Fibroblast of pulmonary artery (primary cell): Measurements from ENCODE around the gene IQCM.

Experiments used
- DNase-seq: peaks from one replicate; pipeline ENCODE4 v3.0.0-alpha.2; 2010; ENCODE audit warnings: low read depth
- H3K4me3 ChIP-seq: replicated peaks from 2 replicates; pipeline ENCODE4 v1.5.1; 2011; ENCODE audit warnings: low read depth, mild to moderate bottlenecking, control low read depth, low read length, moderate library complexity
- TF ChIP-seq, protein P1 (sequence below): IDR thresholded peaks from 2 replicates; pipeline ENCODE4 v1.5.1; 2011; ENCODE audit warnings: mild to moderate bottlenecking, control low read depth, low read length, inconsistent platforms; ENCODE audit errors: missing control alignments

The IQCM gene

DNA sequence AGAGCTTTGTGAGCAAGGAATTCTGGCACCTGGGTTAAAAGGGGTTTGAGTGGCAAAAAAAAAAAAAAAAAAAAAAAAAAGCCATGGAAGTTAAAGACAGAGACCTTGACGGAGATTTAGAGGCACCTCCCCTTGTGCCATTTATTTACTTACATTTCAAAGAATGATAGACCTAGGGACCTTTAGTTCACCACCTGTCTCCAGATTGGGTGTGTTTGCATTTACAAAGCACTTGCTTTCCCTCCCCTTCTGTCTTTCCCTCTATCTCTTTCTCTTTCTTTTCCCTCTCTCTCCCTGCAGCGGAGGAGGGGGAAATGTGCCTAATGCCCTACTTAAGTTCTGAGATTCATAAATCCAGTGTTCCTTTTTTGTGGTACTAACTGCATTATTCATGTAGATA lies 116.0 kb downstream of the IQCM start:
- TF ChIP-seq, protein P1, sequence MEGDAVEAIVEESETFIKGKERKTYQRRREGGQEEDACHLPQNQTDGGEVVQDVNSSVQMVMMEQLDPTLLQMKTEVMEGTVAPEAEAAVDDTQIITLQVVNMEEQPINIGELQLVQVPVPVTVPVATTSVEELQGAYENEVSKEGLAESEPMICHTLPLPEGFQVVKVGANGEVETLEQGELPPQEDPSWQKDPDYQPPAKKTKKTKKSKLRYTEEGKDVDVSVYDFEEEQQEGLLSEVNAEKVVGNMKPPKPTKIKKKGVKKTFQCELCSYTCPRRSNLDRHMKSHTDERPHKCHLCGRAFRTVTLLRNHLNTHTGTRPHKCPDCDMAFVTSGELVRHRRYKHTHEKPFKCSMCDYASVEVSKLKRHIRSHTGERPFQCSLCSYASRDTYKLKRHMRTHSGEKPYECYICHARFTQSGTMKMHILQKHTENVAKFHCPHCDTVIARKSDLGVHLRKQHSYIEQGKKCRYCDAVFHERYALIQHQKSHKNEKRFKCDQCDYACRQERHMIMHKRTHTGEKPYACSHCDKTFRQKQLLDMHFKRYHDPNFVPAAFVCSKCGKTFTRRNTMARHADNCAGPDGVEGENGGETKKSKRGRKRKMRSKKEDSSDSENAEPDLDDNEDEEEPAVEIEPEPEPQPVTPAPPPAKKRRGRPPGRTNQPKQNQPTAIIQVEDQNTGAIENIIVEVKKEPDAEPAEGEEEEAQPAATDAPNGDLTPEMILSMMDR: no peak
- DNase-seq: no peak
- no peak overlapping the region for H3K4me3 ChIP-seq

DNA sequence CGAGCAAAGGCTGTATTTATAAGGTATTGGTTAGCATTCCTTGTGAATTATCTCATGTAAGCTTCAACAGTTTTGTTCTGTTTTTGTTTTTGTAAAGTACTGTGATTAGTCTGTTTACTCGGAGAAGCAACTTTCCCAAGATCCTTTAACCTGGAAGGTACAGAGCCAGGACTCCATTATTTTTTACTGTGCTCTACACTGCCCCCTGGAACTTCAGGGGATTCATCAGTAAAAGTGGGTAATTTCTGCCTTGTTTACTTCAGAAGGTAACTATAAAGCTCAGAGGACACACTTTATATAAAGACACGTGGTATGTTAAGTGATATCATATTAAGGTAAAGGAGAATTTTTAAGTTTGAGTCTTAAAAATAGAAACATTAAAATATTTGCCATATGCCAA lies 124.9 kb downstream of the IQCM start:
- TF ChIP-seq, protein P1: peak; percentile 10
- H3K4me3 ChIP-seq: no peak overlapping the region
- no peak for DNase-seq

DNA sequence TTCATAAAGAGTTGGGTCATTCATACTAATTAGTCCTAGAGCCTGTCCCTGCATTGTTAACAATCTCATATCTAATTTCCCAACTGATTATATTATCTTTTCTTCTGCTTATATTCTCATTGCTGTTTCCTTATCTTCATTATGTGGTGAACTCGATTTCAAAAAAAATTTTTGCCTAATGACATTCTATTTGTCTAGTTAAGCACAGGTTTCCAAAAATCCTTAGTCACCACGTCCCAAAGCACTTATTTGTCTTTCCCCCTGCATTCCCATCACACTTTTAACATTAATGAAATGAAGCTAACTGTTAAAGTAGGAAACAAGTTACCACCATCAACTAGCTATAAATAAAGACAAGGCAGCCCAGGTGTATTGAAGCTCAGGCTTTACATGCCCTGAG lies 131.1 kb downstream of the IQCM start:
- H3K4me3 ChIP-seq: no peak overlapping the region
- DNase-seq: no peak
- TF ChIP-seq, protein P1: no peak

DNA sequence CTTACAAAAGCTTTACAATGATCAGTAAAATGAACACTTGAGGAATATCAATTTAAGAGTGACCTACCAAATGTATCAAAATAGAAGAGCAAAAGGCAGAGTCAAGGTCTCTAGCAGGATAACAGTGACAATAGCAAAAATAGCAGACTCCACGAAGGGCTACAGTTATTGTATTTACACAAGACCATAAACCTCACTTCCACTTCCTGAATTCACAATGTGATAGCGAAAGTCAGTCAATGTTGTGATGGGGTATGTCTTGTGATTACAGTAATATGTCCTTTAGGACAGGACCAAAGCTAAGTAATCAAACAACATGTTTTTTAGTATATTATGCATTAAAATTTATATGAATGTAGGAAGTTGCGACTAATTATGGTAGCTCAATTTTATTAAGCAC lies 139.6 kb downstream of the IQCM start:
- H3K4me3 ChIP-seq: no peak overlapping the region
- TF ChIP-seq, protein P1: no peak
- DNase-seq: no peak

DNA sequence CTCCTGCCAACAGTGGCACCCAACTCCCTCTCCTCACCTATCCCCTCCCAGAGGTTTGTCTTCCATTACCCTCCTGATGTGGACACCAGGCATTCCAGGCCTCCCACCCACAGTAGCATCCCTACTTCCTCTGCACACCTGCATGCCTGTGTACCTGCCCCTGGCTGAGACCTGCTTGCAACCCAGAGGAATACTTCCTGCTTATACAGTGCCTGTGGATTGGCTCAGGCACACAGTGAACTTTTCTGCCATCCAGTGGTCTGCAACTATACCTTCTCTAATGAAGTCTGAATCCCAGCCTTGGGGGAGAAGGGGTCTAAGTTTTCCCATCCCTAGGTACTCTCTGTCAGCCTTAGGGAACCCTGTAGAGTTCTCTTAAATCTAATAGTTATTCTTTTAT lies 169.9 kb downstream of the IQCM start:
- TF ChIP-seq, protein P1: no peak
- DNase-seq: no peak
- H3K4me3 ChIP-seq: no peak overlapping the region

DNA sequence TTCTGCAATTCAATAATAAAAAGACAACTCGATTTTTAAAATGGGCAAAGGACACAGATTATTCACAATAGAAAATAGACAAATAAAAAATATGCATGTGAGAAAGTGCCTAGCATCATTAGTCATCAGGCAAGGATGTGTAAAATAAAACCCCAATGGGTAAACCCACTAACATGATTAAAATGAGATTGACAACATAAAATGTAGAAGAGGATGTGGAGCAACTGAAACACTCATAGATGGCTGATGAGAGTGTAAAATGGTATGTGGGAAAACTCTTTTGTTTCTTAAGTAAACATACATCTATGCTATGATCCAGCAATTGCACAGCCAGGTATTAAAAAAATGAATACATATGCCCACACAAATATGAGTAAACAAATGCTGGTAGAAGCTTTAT lies 177.6 kb downstream of the IQCM start:
- no peak overlapping the region for H3K4me3 ChIP-seq
- TF ChIP-seq, protein P1: no peak
- DNase-seq: peak; percentile 26

DNA sequence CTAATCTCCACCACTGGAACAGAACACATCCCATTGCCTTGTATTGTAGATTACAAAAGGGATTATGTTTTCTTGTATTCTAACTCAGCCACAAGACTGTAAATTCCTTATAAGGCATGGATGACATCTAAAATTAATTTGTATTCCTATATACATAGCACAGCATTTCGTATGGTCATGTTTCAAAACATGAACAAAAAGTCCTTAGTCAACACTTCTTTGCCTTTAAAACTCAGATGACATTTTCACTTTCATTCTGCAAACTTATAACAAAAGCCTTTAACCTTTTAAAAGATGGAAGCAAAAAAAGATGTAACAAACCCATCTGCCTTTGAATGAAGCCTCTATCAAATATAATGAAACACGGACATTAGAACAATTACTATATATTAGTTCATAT lies 181.3 kb downstream of the IQCM start:
- TF ChIP-seq, protein P1: no peak
- no peak for DNase-seq
- no peak overlapping the region for H3K4me3 ChIP-seq
